ENCODE results near the gene ARHGEF11.

The ARHGEF11 gene

GRCh38 chr1:156905176-156905575, 140.4 kb downstream of the ARHGEF11 start:
- H3K9ac ChIP-seq (ENCODE audit: low read depth, low read length, poor library complexity, severe bottlenecking): no peak overlapping the region
- TF ChIP-seq EZH2phosphoT487 (IDR thresholded peaks at IDR 0.05; ENCODE audit: borderline replicate concordance): no peak
- no peak for TF ChIP-seq CTCF (conservative IDR thresholded peaks at IDR 0.05; ENCODE audit: low read length)
- no peaks in the 10 kb centered on the region for H3K79me2 ChIP-seq (ENCODE audit: insufficient read depth, low read length)
- no peaks in the 10 kb centered on the region for H4K20me1 ChIP-seq (ENCODE audit: insufficient read depth, low read length, poor library complexity, severe bottlenecking)
- peaks cover 9% of the 10 kb centered on the region for H3K4me1 ChIP-seq (ENCODE audit: insufficient read depth, low read length, poor library complexity, severe bottlenecking)
- H3K9me2 ChIP-seq (replicated peaks; ENCODE audit: low read depth, low read length): no peaks in the 10 kb centered on the region
- no peak overlapping the region for H3K4me3 ChIP-seq (ENCODE audit: low read length, poor library complexity, severe bottlenecking)
- H3F3A ChIP-seq (ENCODE audit: low read depth): no peaks in the 10 kb centered on the region
- H2AFZ ChIP-seq (ENCODE audit: low read length): no peak overlapping the region
- no peaks in the 10 kb centered on the region for H3K27me3 ChIP-seq (ENCODE audit: insufficient read depth, low read length, poor library complexity, severe bottlenecking)
- H3K4me2 ChIP-seq (ENCODE audit: low read depth, low read length, poor library complexity, severe bottlenecking): no peak overlapping the region
- H3K36me3 ChIP-seq (ENCODE audit: insufficient read depth, low read length): no peaks in the 10 kb centered on the region
- no peaks in the 10 kb centered on the region for H3K9me3 ChIP-seq (ENCODE audit: insufficient read depth, low read depth, low read length)

DNA sequence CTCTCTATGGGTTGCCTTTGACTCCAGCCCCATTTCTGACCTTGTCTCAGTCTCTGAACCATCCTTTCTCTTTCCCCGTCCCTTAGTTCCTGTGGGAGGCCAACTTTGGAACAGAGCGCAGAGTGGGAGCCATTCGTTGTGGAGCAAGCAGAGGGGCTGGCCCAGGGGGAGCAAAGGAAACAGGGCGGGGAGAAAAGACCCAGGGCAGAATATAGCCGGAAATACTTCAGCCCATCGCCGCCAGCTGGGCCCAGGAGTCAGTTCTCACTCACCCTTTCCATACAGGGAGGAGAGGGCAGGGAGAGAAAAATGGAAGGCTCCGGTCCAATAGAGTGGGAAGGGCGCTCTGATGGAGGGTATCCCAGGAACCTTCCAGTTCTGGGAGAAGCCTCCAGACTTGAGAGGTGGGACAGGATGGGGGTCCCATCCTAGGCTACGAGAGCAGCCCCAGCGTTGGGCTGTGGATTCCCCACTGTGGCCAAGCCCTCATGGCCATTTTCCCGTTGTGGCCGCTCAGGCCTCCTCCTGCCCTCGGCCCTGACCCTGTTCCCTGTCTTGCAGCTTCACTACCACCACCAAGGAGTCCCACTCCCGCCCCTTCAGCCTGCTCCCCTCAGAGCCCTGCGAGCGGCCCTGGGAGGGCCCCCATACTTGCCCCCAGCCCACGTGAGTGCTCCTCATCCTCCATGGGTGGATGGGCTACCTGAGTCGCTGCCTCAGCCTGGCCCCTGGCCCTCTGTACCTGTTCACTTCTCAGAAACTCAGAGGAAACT, 141.2 kb downstream of the ARHGEF11 start:
- Histone ChIP-seq H2AFZ (ENCODE audit: low read length) (no peak overlapping the region), H3K27me3 (ENCODE audit: insufficient read depth, low read length, poor library complexity, severe bottlenecking) (no peaks in the 10 kb centered on the region), H3K4me2 (ENCODE audit: low read depth, low read length, poor library complexity, severe bottlenecking) (no peak overlapping the region), H3K9ac (ENCODE audit: low read depth, low read length, poor library complexity, severe bottlenecking) (no peak overlapping the region), H3K9me2 (replicated peaks; ENCODE audit: low read depth, low read length) (no peaks in the 10 kb centered on the region), H3K36me3 (ENCODE audit: insufficient read depth, low read length) (no peaks in the 10 kb centered on the region), H3K79me2 (ENCODE audit: insufficient read depth, low read length) (no peaks in the 10 kb centered on the region), H3K9me3 (ENCODE audit: insufficient read depth, low read depth, low read length) (no peaks in the 10 kb centered on the region), H3F3A (ENCODE audit: low read depth) (no peaks in the 10 kb centered on the region), H3K4me1 (ENCODE audit: insufficient read depth, low read length, poor library complexity, severe bottlenecking) (peaks cover 9% of the 10 kb centered on the region), H3K4me3 (ENCODE audit: low read length, poor library complexity, severe bottlenecking) (no peak overlapping the region), H4K20me1 (ENCODE audit: insufficient read depth, low read length, poor library complexity, severe bottlenecking) (no peaks in the 10 kb centered on the region)
- TF ChIP-seq EZH2phosphoT487 (IDR thresholded peaks at IDR 0.05; ENCODE audit: borderline replicate concordance) (no peak), CTCF (conservative IDR thresholded peaks at IDR 0.05; ENCODE audit: low read length) (no peak)

DNA sequence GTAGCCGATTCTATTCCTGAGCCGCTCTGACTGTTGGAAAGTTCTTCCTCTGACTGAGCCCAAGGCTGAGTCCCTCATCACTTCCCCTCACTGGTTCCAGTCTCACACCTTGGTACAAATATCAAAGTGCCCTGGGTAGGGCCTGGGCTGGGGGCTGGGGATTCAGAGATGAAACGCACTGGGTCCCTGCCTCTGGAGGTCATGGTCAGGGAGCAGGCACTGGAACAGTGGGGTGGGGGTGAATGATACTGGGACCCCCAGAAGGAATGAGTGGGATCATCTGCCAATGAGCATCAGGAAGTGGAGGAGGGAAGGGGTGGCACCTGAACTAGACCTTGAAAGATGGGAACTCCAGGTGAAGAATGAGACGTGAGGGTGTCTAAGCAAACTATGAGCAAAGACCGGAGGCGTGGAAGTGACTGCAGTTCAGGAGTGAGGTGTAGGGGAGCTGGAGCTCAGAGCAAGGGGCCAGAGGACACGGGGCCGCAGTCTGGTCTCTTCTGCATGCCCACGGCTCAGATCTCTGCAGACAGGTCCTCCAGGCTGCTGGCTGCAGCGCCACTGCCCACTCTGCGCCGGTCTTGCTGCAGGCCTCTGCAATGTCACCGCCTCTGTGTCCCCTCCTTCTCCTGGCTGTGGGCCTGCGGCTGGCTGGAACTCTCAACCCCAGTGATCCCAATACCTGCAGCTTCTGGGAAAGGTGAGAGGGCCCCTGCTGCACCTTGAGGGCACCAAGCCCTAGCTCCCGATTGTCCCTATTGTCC, 142.0 kb downstream of the ARHGEF11 start:
- no peak overlapping the region for H3K9ac ChIP-seq (ENCODE audit: low read depth, low read length, poor library complexity, severe bottlenecking)
- H3K4me3 ChIP-seq (ENCODE audit: low read length, poor library complexity, severe bottlenecking): no peak overlapping the region
- no peaks in the 10 kb centered on the region for H3K27me3 ChIP-seq (ENCODE audit: insufficient read depth, low read length, poor library complexity, severe bottlenecking)
- no peaks in the 10 kb centered on the region for H4K20me1 ChIP-seq (ENCODE audit: insufficient read depth, low read length, poor library complexity, severe bottlenecking)
- H3F3A ChIP-seq (ENCODE audit: low read depth): no peaks in the 10 kb centered on the region
- no peaks in the 10 kb centered on the region for H3K9me2 ChIP-seq (replicated peaks; ENCODE audit: low read depth, low read length)
- no peak overlapping the region for H3K4me2 ChIP-seq (ENCODE audit: low read depth, low read length, poor library complexity, severe bottlenecking)
- H2AFZ ChIP-seq (ENCODE audit: low read length): no peak overlapping the region
- no peaks in the 10 kb centered on the region for H3K36me3 ChIP-seq (ENCODE audit: insufficient read depth, low read length)
- H3K9me3 ChIP-seq (ENCODE audit: insufficient read depth, low read depth, low read length): no peaks in the 10 kb centered on the region
- no peaks in the 10 kb centered on the region for H3K79me2 ChIP-seq (ENCODE audit: insufficient read depth, low read length)
- no peak for TF ChIP-seq EZH2phosphoT487 (IDR thresholded peaks at IDR 0.05; ENCODE audit: borderline replicate concordance)
- no peak for TF ChIP-seq CTCF (conservative IDR thresholded peaks at IDR 0.05; ENCODE audit: low read length)
- H3K4me1 ChIP-seq (ENCODE audit: insufficient read depth, low read length, poor library complexity, severe bottlenecking): peaks cover 9% of the 10 kb centered on the region
